ENCODE data around the gene MRPL45. TPM values are rescaled to one million over a fixed set of nuclear protein-coding genes. Genes with fewer than 3 reads are reported as not detected.

Gene MRPL45
- total and polyA plus RNA-seq, 2 donors (not counting 3 experiments of a cell fraction or from before 2014, with no cell fraction given) = 41.2 to 45.5 TPM

- DNase-seq (ENCODE audit: low read depth, low spot score) = no peak
- H3K9ac ChIP-seq (replicated peaks; ENCODE audit: extremely low read depth, insufficient read depth, low read length) = no peak overlapping the region
- no peak overlapping the region for H3K4me2 ChIP-seq (ENCODE audit: insufficient read depth, low read length)
- no peak overlapping the region for H3K27ac ChIP-seq (ENCODE audit: insufficient read depth, low read depth, low read length)
- TF ChIP-seq EZH2 (IDR thresholded peaks at IDR 0.05; ENCODE audit: borderline replicate concordance, low read depth, low read length, severe bottlenecking) = no peak
- no peak for TF ChIP-seq POLR2A (IDR thresholded peaks at IDR 0.05; ENCODE audit: low read depth, low read length)
- no peak for TF ChIP-seq MYC (IDR thresholded peaks at IDR 0.05; ENCODE audit: low read depth, low read length)
- TF ChIP-seq POLR2AphosphoS5 (IDR thresholded peaks at IDR 0.05; ENCODE audit: insufficient read depth, low read depth, low read length) = no peak
- TF ChIP-seq CTCF (IDR thresholded peaks at IDR 0.05; ENCODE audit: extremely low read depth in 1 of 2, insufficient read depth in 1 of 2, low read depth in 1 of 2, low read length in 2 of 2) = no peak
- no peak for TF ChIP-seq MAX (IDR thresholded peaks at IDR 0.05; ENCODE audit: insufficient read depth, insufficient read length)
- no peak for TF ChIP-seq JUN (IDR thresholded peaks at IDR 0.05; ENCODE audit: borderline replicate concordance, insufficient read depth, insufficient read length, low read depth)
- no peak for TF ChIP-seq GATA2 (IDR thresholded peaks at IDR 0.05; ENCODE audit: insufficient read depth, insufficient read length, low read depth, low read length)
- no peak for TF ChIP-seq FOS (IDR thresholded peaks at IDR 0.05; ENCODE audit: borderline replicate concordance, insufficient read depth, low read length)
- FAIRE-seq = no peak
- no peaks in the 10 kb centered on the region for H3K36me3 ChIP-seq (ENCODE audit: control insufficient read depth in 2 of 2, extremely low read depth in 1 of 2, insufficient read depth in 2 of 2, low read length in 2 of 2)
- no peak overlapping the region for H2AFZ ChIP-seq (ENCODE audit: low read depth, low read length)
- H3K27me3 ChIP-seq (ENCODE audit: control insufficient read depth in 2 of 2, insufficient read depth in 2 of 2, low read length in 2 of 2) = peaks cover 0 to 3% of the 10 kb centered on the region in 2 experiments
- H3K79me2 ChIP-seq (ENCODE audit: control insufficient read depth, insufficient read depth, low read length) = no peaks in the 10 kb centered on the region
- H4K20me1 ChIP-seq (replicated peaks; ENCODE audit: control insufficient read depth, extremely low read depth, insufficient read depth, low read length) = no peaks in the 10 kb centered on the region
- no peaks in the 10 kb centered on the region for H3K9me1 ChIP-seq (replicated peaks; ENCODE audit: control insufficient read depth, extremely low read depth, insufficient read depth, low read length)
- intact Hi-C loops (cut with micrococcal nuclease) = no loop called here
- no TSS peak for BruUV-seq (replicated peaks)
- ChIA-PET POLR2A (no interaction called here), CTCF (interaction anchor here (1.4 to 1.6 kb wide), 2 partner anchors 14 to 71 kb away, joined by 4 to 7 read pairs; no protein-coding TSS in a partner anchor)
- H3K9me3 ChIP-seq (replicated peaks; ENCODE audit: control insufficient read depth, insufficient read depth, low read length) = no peaks in the 10 kb centered on the region
- H3K4me1 ChIP-seq (ENCODE audit: control insufficient read depth, extremely low read depth, insufficient read depth, low read length) = no peaks in the 10 kb centered on the region
- dilution Hi-C loops (cut with MboI; ENCODE audit: extremely low pct_ligation_motif_present, low sequenced_read_pairs) = no loop called here
- H3K4me3 ChIP-seq (replicated peaks in 1 of 3; ENCODE audit: insufficient read depth in 1 of 3, low read depth in 1 of 3, low read length in 3 of 3) = no peak overlapping the region
These were observed 46.1 kb downstream of the MRPL45 start for GRCh38 chr17:38342886-38343607.

Data from endothelial cell of umbilical vein (primary cell).